ENCODE results near the gene SLC24A5. TPM values are rescaled to one million over a fixed set of nuclear protein-coding genes. Genes with fewer than 3 reads are reported as not detected.

Gene SLC24A5
- total and polyA plus RNA-seq, 3 experiments from 2014 or later: not detected

- H3K27me3 ChIP-seq (ENCODE audit: insufficient read depth, low read length, poor library complexity, severe bottlenecking): no peaks in the 10 kb centered on the region
- no peaks in the 10 kb centered on the region for H3K4me1 ChIP-seq (ENCODE audit: insufficient read depth, low read length)
- CTCF ChIA-PET: no interaction called here
- Mint-ChIP-seq H3K9me3 (peaks cover 0 to 2% (median 0%) of the 10 kb centered on the region in 5 donors), H3K27me3 (peaks cover 0 to 9% of the 10 kb centered on the region in 2 donors), H3K4me1 (no peaks in the 10 kb centered on the region), H3K36me3 (peaks cover 0 to 2% (median 0%) of the 10 kb centered on the region in 3 donors), H3K4me3 (no peak overlapping the region), H3K27ac (no peak overlapping the region)
- no peak for DNase-seq
- no peaks in the 10 kb centered on the region for H3K9me3 ChIP-seq (ENCODE audit: low read length)
- H3K4me3 ChIP-seq (ENCODE audit: low read length): no peak overlapping the region
- H3K27ac ChIP-seq (ENCODE audit: low read depth, low read length): no peak overlapping the region
- POLR2A ChIA-PET: no interaction called here
- H3K36me3 ChIP-seq (ENCODE audit: insufficient read depth, low read length): no peaks in the 10 kb centered on the region
Observed at GRCh38 chr15:48086576-48086975, 34.2 kb upstream of the SLC24A5 start.

GRCh38 chr15:48087844-48088243 lies 32.9 kb upstream of the SLC24A5 start:
- DNase-seq: no peak

GRCh38 chr15:48089702-48090101 lies 31.1 kb upstream of the SLC24A5 start:
- Mint-ChIP-seq H3K9me3 (peaks cover 0 to 2% (median 0%) of the 10 kb centered on the region in 5 donors), H3K4me3 (no peak overlapping the region), H3K27me3 (peaks cover 0 to 3% of the 10 kb centered on the region in 2 donors), H3K4me1 (no peaks in the 10 kb centered on the region), H3K36me3 (peaks cover 0 to 2% (median 0%) of the 10 kb centered on the region in 3 donors), H3K27ac (no peak overlapping the region)
- Histone ChIP-seq H3K36me3 (ENCODE audit: insufficient read depth, low read length) (no peaks in the 10 kb centered on the region), H3K9me3 (ENCODE audit: low read length) (no peaks in the 10 kb centered on the region), H3K27ac (ENCODE audit: low read depth, low read length) (no peak overlapping the region), H3K27me3 (ENCODE audit: insufficient read depth, low read length, poor library complexity, severe bottlenecking) (no peaks in the 10 kb centered on the region), H3K4me3 (ENCODE audit: low read length) (no peak overlapping the region), H3K4me1 (ENCODE audit: insufficient read depth, low read length) (no peaks in the 10 kb centered on the region)
- CTCF ChIA-PET: no interaction called here
- no peak for DNase-seq
- POLR2A ChIA-PET: no interaction called here

More at GRCh38 chr15:48087844-48088243, 32.9 kb upstream of the SLC24A5 start:
- Mint-ChIP-seq H3K27ac (no peak overlapping the region), H3K27me3 (peaks cover 0 to 3% of the 10 kb centered on the region in 2 donors), H3K36me3 (peaks cover 0 to 2% (median 0%) of the 10 kb centered on the region in 3 donors), H3K4me1 (no peaks in the 10 kb centered on the region), H3K9me3 (peaks cover 0 to 2% (median 0%) of the 10 kb centered on the region in 5 donors), H3K4me3 (no peak overlapping the region)
- POLR2A ChIA-PET: no interaction called here
- H3K4me1 ChIP-seq (ENCODE audit: insufficient read depth, low read length): no peaks in the 10 kb centered on the region
- no peaks in the 10 kb centered on the region for H3K36me3 ChIP-seq (ENCODE audit: insufficient read depth, low read length)
- H3K27me3 ChIP-seq (ENCODE audit: insufficient read depth, low read length, poor library complexity, severe bottlenecking): no peaks in the 10 kb centered on the region
- H3K27ac ChIP-seq (ENCODE audit: low read depth, low read length): no peak overlapping the region
- H3K9me3 ChIP-seq (ENCODE audit: low read length): no peaks in the 10 kb centered on the region
- H3K4me3 ChIP-seq (ENCODE audit: low read length): no peak overlapping the region
- CTCF ChIA-PET: no interaction called here

- Histone ChIP-seq H3K27ac (ENCODE audit: low read depth, low read length) (no peak overlapping the region), H3K4me1 (ENCODE audit: insufficient read depth, low read length) (no peaks in the 10 kb centered on the region), H3K27me3 (ENCODE audit: insufficient read depth, low read length, poor library complexity, severe bottlenecking) (no peaks in the 10 kb centered on the region), H3K9me3 (ENCODE audit: low read length) (no peaks in the 10 kb centered on the region), H3K4me3 (ENCODE audit: low read length) (no peak overlapping the region), H3K36me3 (ENCODE audit: insufficient read depth, low read length) (no peaks in the 10 kb centered on the region)
- POLR2A ChIA-PET: no interaction called here
- H3K9me3 Mint-ChIP-seq: peaks cover 0 to 2% (median 0%) of the 10 kb centered on the region in 5 donors
- no peak overlapping the region for H3K27ac Mint-ChIP-seq
- H3K4me1 Mint-ChIP-seq: no peaks in the 10 kb centered on the region
- H3K36me3 Mint-ChIP-seq: peaks cover 0 to 2% (median 0%) of the 10 kb centered on the region in 3 donors
- H3K27me3 Mint-ChIP-seq: peaks cover 0 to 3% of the 10 kb centered on the region in 2 donors
- no peak overlapping the region for H3K4me3 Mint-ChIP-seq
- DNase-seq: no peak
- CTCF ChIA-PET: no interaction called here
Observed at GRCh38 chr15:48090115-48090514, 30.7 kb upstream of the SLC24A5 start.

- Mint-ChIP-seq H3K27me3 (peaks cover 2 to 3% of the 10 kb centered on the region in 2 donors), H3K9me3 (peaks cover 0 to 2% (median 0%) of the 10 kb centered on the region in 5 donors), H3K27ac (no peak overlapping the region), H3K36me3 (peaks cover 0 to 2% (median 0%) of the 10 kb centered on the region in 3 donors), H3K4me1 (no peaks in the 10 kb centered on the region), H3K4me3 (no peak overlapping the region)
- CTCF ChIA-PET: no interaction called here
- DNase-seq: no peak
- H3K4me1 ChIP-seq (ENCODE audit: insufficient read depth, low read length): no peaks in the 10 kb centered on the region
- H3K36me3 ChIP-seq (ENCODE audit: insufficient read depth, low read length): no peaks in the 10 kb centered on the region
- no peak overlapping the region for H3K27ac ChIP-seq (ENCODE audit: low read depth, low read length)
- H3K4me3 ChIP-seq (ENCODE audit: low read length): no peak overlapping the region
- no peaks in the 10 kb centered on the region for H3K9me3 ChIP-seq (ENCODE audit: low read length)
- POLR2A ChIA-PET: no interaction called here
- H3K27me3 ChIP-seq (ENCODE audit: insufficient read depth, low read length, poor library complexity, severe bottlenecking): no peaks in the 10 kb centered on the region
Observed at GRCh38 chr15:48090666-48091065, 30.1 kb upstream of the SLC24A5 start.

- Histone ChIP-seq H3K27me3 (ENCODE audit: insufficient read depth, low read length, poor library complexity, severe bottlenecking) (no peaks in the 10 kb centered on the region), H3K27ac (ENCODE audit: low read depth, low read length) (no peak overlapping the region), H3K4me1 (ENCODE audit: insufficient read depth, low read length) (no peaks in the 10 kb centered on the region), H3K36me3 (ENCODE audit: insufficient read depth, low read length) (no peaks in the 10 kb centered on the region), H3K9me3 (ENCODE audit: low read length) (no peaks in the 10 kb centered on the region), H3K4me3 (ENCODE audit: low read length) (no peak overlapping the region)
- Mint-ChIP-seq H3K4me1 (no peaks in the 10 kb centered on the region), H3K27ac (no peak overlapping the region), H3K36me3 (peaks cover 0 to 2% (median 0%) of the 10 kb centered on the region in 3 donors), H3K4me3 (no peak overlapping the region), H3K27me3 (peaks cover 2 to 3% of the 10 kb centered on the region in 2 donors), H3K9me3 (peaks cover 0 to 2% (median 0%) of the 10 kb centered on the region in 5 donors)
- no peak for DNase-seq
- ChIA-PET POLR2A (no interaction called here), CTCF (no interaction called here)
Observed at GRCh38 chr15:48091522-48091921, 29.3 kb upstream of the SLC24A5 start.

- Histone ChIP-seq H3K27ac (ENCODE audit: low read depth, low read length) (no peak overlapping the region), H3K27me3 (ENCODE audit: insufficient read depth, low read length, poor library complexity, severe bottlenecking) (no peaks in the 10 kb centered on the region), H3K9me3 (ENCODE audit: low read length) (no peaks in the 10 kb centered on the region), H3K36me3 (ENCODE audit: insufficient read depth, low read length) (no peaks in the 10 kb centered on the region), H3K4me3 (ENCODE audit: low read length) (no peak overlapping the region), H3K4me1 (ENCODE audit: insufficient read depth, low read length) (no peaks in the 10 kb centered on the region)
- ChIA-PET CTCF (no interaction called here), POLR2A (no interaction called here)
- no peak for DNase-seq
- Mint-ChIP-seq H3K4me3 (no peak overlapping the region), H3K27me3 (peaks cover 2 to 12% of the 10 kb centered on the region in 2 donors), H3K36me3 (no peaks in the 10 kb centered on the region), H3K9me3 (no peaks in the 10 kb centered on the region), H3K4me1 (no peaks in the 10 kb centered on the region), H3K27ac (no peak overlapping the region)
Observed at GRCh38 chr15:48096355-48096786, 24.4 kb upstream of the SLC24A5 start.

- H3K9me3 Mint-ChIP-seq: no peaks in the 10 kb centered on the region
Observed at GRCh38 chr15:48096813-48097212, 24.0 kb upstream of the SLC24A5 start.

GRCh38 chr15:48097264-48097663 lies 23.5 kb upstream of the SLC24A5 start:
- Histone ChIP-seq H3K4me3 (ENCODE audit: low read length) (no peak overlapping the region), H3K27ac (ENCODE audit: low read depth, low read length) (no peak overlapping the region), H3K36me3 (ENCODE audit: insufficient read depth, low read length) (no peaks in the 10 kb centered on the region), H3K27me3 (ENCODE audit: insufficient read depth, low read length, poor library complexity, severe bottlenecking) (no peaks in the 10 kb centered on the region), H3K9me3 (ENCODE audit: low read length) (no peaks in the 10 kb centered on the region), H3K4me1 (ENCODE audit: insufficient read depth, low read length) (no peaks in the 10 kb centered on the region)
- H3K4me3 Mint-ChIP-seq: no peak overlapping the region
- no peak overlapping the region for H3K27ac Mint-ChIP-seq
- no peaks in the 10 kb centered on the region for H3K36me3 Mint-ChIP-seq
- ChIA-PET POLR2A (no interaction called here), CTCF (no interaction called here)
- no peaks in the 10 kb centered on the region for H3K9me3 Mint-ChIP-seq
- H3K4me1 Mint-ChIP-seq: no peaks in the 10 kb centered on the region
- DNase-seq: no peak
- peaks cover 2 to 12% of the 10 kb centered on the region in 2 donors for H3K27me3 Mint-ChIP-seq

More at GRCh38 chr15:48096813-48097212, 24.0 kb upstream of the SLC24A5 start:
- Mint-ChIP-seq H3K4me1 (no peaks in the 10 kb centered on the region), H3K36me3 (no peaks in the 10 kb centered on the region), H3K4me3 (no peak overlapping the region), H3K27me3 (peaks cover 2 to 12% of the 10 kb centered on the region in 2 donors), H3K27ac (no peak overlapping the region)
- CTCF ChIA-PET: no interaction called here
- H3K27me3 ChIP-seq (ENCODE audit: insufficient read depth, low read length, poor library complexity, severe bottlenecking): no peaks in the 10 kb centered on the region
- POLR2A ChIA-PET: no interaction called here
- no peaks in the 10 kb centered on the region for H3K36me3 ChIP-seq (ENCODE audit: insufficient read depth, low read length)
- no peak overlapping the region for H3K4me3 ChIP-seq (ENCODE audit: low read length)
- DNase-seq: no peak
- no peak overlapping the region for H3K27ac ChIP-seq (ENCODE audit: low read depth, low read length)
- no peaks in the 10 kb centered on the region for H3K4me1 ChIP-seq (ENCODE audit: insufficient read depth, low read length)
- H3K9me3 ChIP-seq (ENCODE audit: low read length): no peaks in the 10 kb centered on the region
